GM18517 (cell line): Measurements from ENCODE around the gene MAP3K21.

Experiments
- ATAC-seq: cut with Tn5 transposase; IDR thresholded peaks from one replicate; pipeline ENCODE4 v1.9.1; 2021; ENCODE audit warnings: mild to moderate bottlenecking, moderate library complexity; ENCODE audit not compliant: unreplicated experiment

MAP3K21 gene

GRCh38 chr1:233386336-233386735 lies 58.8 kb downstream of the MAP3K21 start:
- no peak for ATAC-seq

- ATAC-seq = no peak
Observed at GRCh38 chr1:233387585-233387984, 60.1 kb downstream of the MAP3K21 start.

- ATAC-seq = no peak
Observed at GRCh38 chr1:233389169-233389568, 61.6 kb downstream of the MAP3K21 start.

- no peak for ATAC-seq
Observed at GRCh38 chr1:233389893-233390292, 62.4 kb downstream of the MAP3K21 start.

- no peak for ATAC-seq
Observed at GRCh38 chr1:233390842-233391737, 63.6 kb downstream of the MAP3K21 start.

- ATAC-seq = no peak
Observed at GRCh38 chr1:233393084-233393840, 65.7 kb downstream of the MAP3K21 start.

- no peak for ATAC-seq
Observed at GRCh38 chr1:233393926-233394680, 66.6 kb downstream of the MAP3K21 start.

GRCh38 chr1:233394860-233395717 lies 67.6 kb downstream of the MAP3K21 start:
- no peak for ATAC-seq

- ATAC-seq = no peak
Observed at GRCh38 chr1:233395863-233396646, 68.5 kb downstream of the MAP3K21 start.

GRCh38 chr1:233406339-233406960 lies 78.9 kb downstream of the MAP3K21 start:
- no peak for ATAC-seq

GRCh38 chr1:233406994-233407631 lies 79.6 kb downstream of the MAP3K21 start:
- ATAC-seq = no peak

GRCh38 chr1:233409540-233409939 lies 82.0 kb downstream of the MAP3K21 start:
- no peak for ATAC-seq

- ATAC-seq = no peak
Observed at GRCh38 chr1:233410906-233411305, 83.4 kb downstream of the MAP3K21 start.

GRCh38 chr1:233412812-233413211 lies 85.3 kb downstream of the MAP3K21 start:
- ATAC-seq = no peak

- no peak for ATAC-seq
Observed at GRCh38 chr1:233421293-233421692, 93.8 kb downstream of the MAP3K21 start.

- no peak for ATAC-seq
Observed at GRCh38 chr1:233424779-233425178, 97.3 kb downstream of the MAP3K21 start.

- ATAC-seq = no peak
Observed at GRCh38 chr1:233427907-233428306, 100.4 kb downstream of the MAP3K21 start.

- no peak for ATAC-seq
Observed at GRCh38 chr1:233431753-233432403, 104.4 kb downstream of the MAP3K21 start.
